Smooth muscle cell (in vitro differentiated cells): Measurements from ENCODE around the gene HOXD4. TPM values are rescaled to one million over a fixed set of nuclear protein-coding genes. Genes with fewer than 3 reads are reported as not detected.

Source experiments
- DNase-seq: peaks from one replicate; lab custom pipeline; 2025; ENCODE audit not compliant: unreplicated experiment; lab: John Stamatoyannopoulos, UW
- H2AFZ ChIP-seq: fragments of 200-600 bp; sonication (generic); 2 replicates; pipeline ENCODE4 v1.6.0; 2016; ENCODE audit warnings: antibody characterized with exemption, low read depth, mild to moderate bottlenecking
- H3F3A ChIP-seq: fragments of 200-600 bp; sonication (generic); 2 replicates; pipeline ENCODE4 v1.6.0; 2017; ENCODE audit warnings: antibody characterized with exemption, low read depth
- H3K27ac ChIP-seq: fragments of 200-600 bp; sonication (generic); 2 replicates; pipeline ENCODE4 v1.5.1; 2016; ENCODE audit warnings: low read depth, mild to moderate bottlenecking
- H3K27me3 ChIP-seq: fragments of 200-600 bp; sonication (generic); 2 replicates; pipeline ENCODE4 v1.6.1; 2016; ENCODE audit warnings: low read depth, mild to moderate bottlenecking
- H3K36me3 ChIP-seq: fragments of 200-600 bp; sonication (generic); 2 replicates; pipeline ENCODE4 v1.5.1; 2016; ENCODE audit warnings: low read depth
- H3K4me1 ChIP-seq: fragments of 200-600 bp; sonication (generic); 2 replicates; pipeline ENCODE4 v1.5.1; 2016; ENCODE audit warnings: low read depth
- H3K4me2 ChIP-seq: fragments of 200-600 bp; sonication (generic); 2 replicates; pipeline ENCODE4 v1.6.0; 2016; ENCODE audit warnings: mild to moderate bottlenecking
- H3K4me3 ChIP-seq: fragments of 200-600 bp; sonication (generic); 2 replicates; pipeline ENCODE4 v1.5.1; 2016; ENCODE audit warnings: mild to moderate bottlenecking
- H3K79me2 ChIP-seq: fragments of 200-600 bp; sonication (generic); 2 replicates; pipeline ENCODE4 v1.6.0; 2016; ENCODE audit warnings: low read depth, mild to moderate bottlenecking
- H3K9ac ChIP-seq: fragments of 200-600 bp; sonication (generic); 2 replicates; pipeline ENCODE4 v1.6.0; 2016; ENCODE audit warnings: low read depth
- H3K9me3 ChIP-seq: fragments of 200-600 bp; sonication (generic); replicated peaks from 2 replicates; pipeline ENCODE4 v1.5.1; 2016; ENCODE audit warnings: low read depth
- H4K20me1 ChIP-seq: fragments of 200-600 bp; sonication (generic); 2 replicates; pipeline ENCODE4 v1.6.0; 2016; ENCODE audit warnings: low read depth
- WGBS: methylation state at CpG from one replicate; pipeline ENCODE4 v1.1.7; 2016; ENCODE audit warnings: low lambda C conversion rate; 5-methylcytosine and 5-hydroxymethylcytosine counted together
- polyA plus RNA-seq: library from polyadenylated mRNA; unstranded; fragments of >200 nt; fragmentation: Nextera tagmentation; extraction: Ambion mirVana; gene quantifications from 2 replicates; pipeline ENCODE4 v1.2.1, GENCODE V29; 2016
- total RNA-seq: library from RNA; depleted of rRNA; stranded (reverse); fragments of >200 nt; gene quantifications from 2 replicates; pipeline ENCODE4 v1.2.3, GENCODE V29; 2014
- TF ChIP-seq, protein P1 (sequence below): fragments of 200-600 bp; sonication (generic); IDR thresholded peaks from 2 replicates; pipeline ENCODE4 v1.5.1; 2017; ENCODE audit warnings: borderline replicate concordance, mild to moderate bottlenecking, antibody characterized with exemption; ENCODE audit not compliant: insufficient read depth, poor library complexity, severe bottlenecking

The HOXD4 gene
- total and polyA plus RNA-seq, 2 experiments from 2014 or later = not detected

DNA sequence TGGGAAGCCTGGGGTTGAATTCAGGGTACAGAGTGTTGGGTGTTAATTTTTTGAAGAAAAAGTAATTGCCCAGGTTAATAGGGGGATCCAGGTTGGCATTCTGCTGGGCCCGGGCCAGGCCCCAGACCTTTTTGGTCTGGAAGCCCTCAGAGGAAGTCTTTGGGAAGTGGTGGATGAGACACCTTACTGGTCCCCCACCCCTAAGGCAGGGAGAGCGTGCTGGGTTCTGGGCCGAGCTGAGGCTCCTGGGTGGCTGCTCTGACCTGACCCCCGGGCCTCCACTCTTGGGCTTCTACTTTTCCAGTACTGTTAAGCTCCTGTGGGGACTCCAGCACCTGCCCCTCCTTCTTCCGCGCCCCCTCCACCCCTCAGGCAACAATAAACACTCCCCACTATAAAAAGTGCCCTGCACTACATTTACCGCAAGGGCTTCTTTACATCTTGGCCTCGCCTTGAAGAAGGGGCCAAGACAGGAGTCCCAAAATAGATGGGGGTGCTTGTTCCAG is 5.0 kb downstream of the HOXD4 start:
- no peak overlapping the region for H3K27ac ChIP-seq
- no peak overlapping the region for H2AFZ ChIP-seq
- peaks cover 11% of the 10 kb centered on the region for H3K4me1 ChIP-seq
- DNase-seq = no peak
- no peaks in the 10 kb centered on the region for H3K9me3 ChIP-seq
- 19% methylated on average over 7 of the region's 8 CpGs for WGBS
- H3K36me3 ChIP-seq = no peaks in the 10 kb centered on the region
- TF ChIP-seq, protein P1, sequence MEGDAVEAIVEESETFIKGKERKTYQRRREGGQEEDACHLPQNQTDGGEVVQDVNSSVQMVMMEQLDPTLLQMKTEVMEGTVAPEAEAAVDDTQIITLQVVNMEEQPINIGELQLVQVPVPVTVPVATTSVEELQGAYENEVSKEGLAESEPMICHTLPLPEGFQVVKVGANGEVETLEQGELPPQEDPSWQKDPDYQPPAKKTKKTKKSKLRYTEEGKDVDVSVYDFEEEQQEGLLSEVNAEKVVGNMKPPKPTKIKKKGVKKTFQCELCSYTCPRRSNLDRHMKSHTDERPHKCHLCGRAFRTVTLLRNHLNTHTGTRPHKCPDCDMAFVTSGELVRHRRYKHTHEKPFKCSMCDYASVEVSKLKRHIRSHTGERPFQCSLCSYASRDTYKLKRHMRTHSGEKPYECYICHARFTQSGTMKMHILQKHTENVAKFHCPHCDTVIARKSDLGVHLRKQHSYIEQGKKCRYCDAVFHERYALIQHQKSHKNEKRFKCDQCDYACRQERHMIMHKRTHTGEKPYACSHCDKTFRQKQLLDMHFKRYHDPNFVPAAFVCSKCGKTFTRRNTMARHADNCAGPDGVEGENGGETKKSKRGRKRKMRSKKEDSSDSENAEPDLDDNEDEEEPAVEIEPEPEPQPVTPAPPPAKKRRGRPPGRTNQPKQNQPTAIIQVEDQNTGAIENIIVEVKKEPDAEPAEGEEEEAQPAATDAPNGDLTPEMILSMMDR = no peak
- H4K20me1 ChIP-seq = peaks cover 4% of the 10 kb centered on the region
- H3K27me3 ChIP-seq = peaks cover 100% of the 10 kb centered on the region
- no peak overlapping the region for H3K4me2 ChIP-seq
- H3K9ac ChIP-seq = no peak overlapping the region
- H3F3A ChIP-seq = no peaks in the 10 kb centered on the region
- H3K79me2 ChIP-seq = no peaks in the 10 kb centered on the region
- H3K4me3 ChIP-seq = no peak overlapping the region

DNA sequence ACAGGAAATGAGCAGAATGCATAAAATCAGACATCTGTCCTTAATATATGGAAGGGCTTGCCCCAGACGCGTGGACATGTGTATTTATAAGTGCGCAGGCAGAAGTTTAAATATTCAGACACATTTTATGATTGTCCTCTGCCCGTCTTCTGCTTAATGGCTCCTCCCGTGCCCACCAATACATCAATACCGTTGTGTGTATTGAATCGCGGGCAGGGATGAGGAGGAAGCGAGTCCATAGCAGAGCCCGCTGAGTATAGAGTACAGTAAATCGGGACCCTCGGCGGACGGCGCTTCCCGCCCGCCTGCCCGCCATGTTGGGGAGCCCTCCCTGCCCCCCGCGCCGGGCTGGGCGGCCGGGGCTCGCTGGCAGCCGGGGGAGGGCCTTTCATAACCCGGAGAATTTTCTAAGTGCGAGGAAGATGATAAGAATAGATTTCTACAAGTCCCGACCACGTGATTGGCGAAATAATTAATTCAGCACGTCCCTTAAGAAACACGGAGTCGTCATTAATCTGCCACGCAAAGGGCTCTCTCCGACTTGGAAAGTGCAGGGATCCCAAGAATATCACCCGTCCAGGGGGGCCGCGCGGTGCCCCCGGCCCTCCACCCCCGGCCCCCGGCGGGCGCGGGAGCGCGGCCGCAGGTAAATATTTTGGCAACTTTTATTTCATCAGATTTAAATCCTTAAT is 5.6 kb downstream of the HOXD4 start, which contains the start of gene HOXD3:
Gene HOXD3, plus strand, starts transcription at position 501 of the 692 bp plus-strand sequence. CDS start 11,808 bp downstream, outside the sequence.
- WGBS = 5% methylated on average over 37 of the region's 48 CpGs
- no peak for DNase-seq
- Histone ChIP-seq H3K36me3 (no peaks in the 10 kb centered on the region), H3F3A (no peaks in the 10 kb centered on the region), H3K4me3 (peak within 1 kb of the TSS; percentile 21), H3K79me2 (no peaks in the 10 kb centered on the region), H3K4me2 (peak within 1 kb of the TSS; percentile 75), H3K9me3 (no peaks in the 10 kb centered on the region), H4K20me1 (peaks cover 4% of the 10 kb centered on the region), H2AFZ (no peak within 1 kb of the TSS), H3K27me3 (peaks cover 100% of the 10 kb centered on the region), H3K9ac (no peak within 1 kb of the TSS), H3K4me1 (peaks cover 11% of the 10 kb centered on the region), H3K27ac (no peak within 1 kb of the TSS)
- TF ChIP-seq, protein P1 = no peak

DNA sequence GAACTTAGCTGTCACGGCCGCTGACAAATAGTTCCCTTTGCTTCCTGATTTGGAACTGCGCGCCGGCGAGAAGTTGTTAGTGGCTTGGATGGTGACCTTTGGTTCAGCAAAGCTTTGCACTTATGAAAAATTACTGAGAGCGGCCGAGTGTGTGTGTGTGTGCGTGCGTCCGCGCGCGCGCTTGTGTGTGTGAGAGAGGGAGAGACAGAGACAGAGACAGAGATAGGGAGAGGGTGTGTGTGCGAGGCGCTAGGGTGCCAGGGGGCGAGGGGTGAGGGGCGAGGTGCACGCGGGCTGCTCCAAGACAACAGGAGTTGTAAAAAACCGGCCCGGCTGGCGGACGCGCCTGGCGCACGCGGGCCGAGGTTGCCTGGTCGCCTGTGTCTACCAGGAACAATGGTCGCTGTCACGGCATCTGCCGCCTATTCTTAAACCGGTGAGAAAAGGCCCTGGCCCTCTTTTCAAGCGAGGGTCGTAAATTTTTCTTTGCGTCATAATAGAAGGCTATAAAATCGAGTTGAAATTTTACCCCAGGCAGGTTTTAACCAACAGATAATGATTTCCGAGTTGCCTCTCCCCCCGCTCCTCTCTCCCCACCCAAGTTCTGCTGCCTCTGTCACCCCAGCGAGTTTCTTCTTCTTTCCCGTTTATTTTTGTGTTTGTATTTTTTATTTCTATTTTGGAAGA is 6.3 kb downstream of the HOXD4 start:
- H3K79me2 ChIP-seq = no peaks in the 10 kb centered on the region
- no peaks in the 10 kb centered on the region for H3K36me3 ChIP-seq
- H3K27me3 ChIP-seq = peaks cover 100% of the 10 kb centered on the region
- TF ChIP-seq, protein P1 = no peak
- H3K4me2 ChIP-seq = peak overlapping the region; percentile 75
- 3% methylated on average over 42 of the region's 43 CpGs for WGBS
- DNase-seq = no peak
- H3K4me3 ChIP-seq = peak overlapping the region; percentile 21
- H3K9ac ChIP-seq = no peak overlapping the region
- peaks cover 4% of the 10 kb centered on the region for H4K20me1 ChIP-seq
- H2AFZ ChIP-seq = no peak overlapping the region
- no peaks in the 10 kb centered on the region for H3F3A ChIP-seq
- H3K9me3 ChIP-seq = no peaks in the 10 kb centered on the region
- H3K4me1 ChIP-seq = peaks cover 11% of the 10 kb centered on the region
- H3K27ac ChIP-seq = no peak overlapping the region
